ENCODE measurements around the gene SRGAP1.

DNA sequence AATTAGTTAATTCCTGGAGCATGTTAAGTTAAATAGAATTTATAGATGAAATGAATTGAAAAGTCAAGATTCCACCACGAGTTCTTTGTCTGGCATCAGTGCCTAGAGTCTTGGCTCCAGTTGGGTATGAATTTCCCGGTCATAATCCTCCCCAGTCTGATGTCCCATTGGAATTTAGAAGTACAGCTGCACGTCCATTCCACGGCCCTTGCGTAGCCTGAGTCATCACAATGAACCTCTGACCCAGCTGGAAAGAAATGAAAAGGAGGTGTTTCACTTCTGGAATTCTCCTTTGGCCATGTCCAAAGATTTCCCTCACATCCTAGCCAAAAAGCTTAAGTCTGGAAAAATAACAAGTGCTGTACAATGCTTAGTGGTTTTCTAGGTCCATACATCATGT, 254.9 kb downstream of the SRGAP1 start:
- TF ChIP-seq CTCF (conservative IDR thresholded peaks at IDR 0.05) (no peak), ZFX (IDR thresholded peaks at IDR 0.05) (no peak)

Data from C4-2B (cell line).